GM12878 (cell line): ENCODE measurements around the gene HYCC1. TPM values are rescaled to one million over a fixed set of nuclear protein-coding genes. Genes with fewer than 3 reads are reported as not detected.

Source experiments
- ATAC-seq: fragments of 200-7000 bp; cut with Tn5 transposase; 3 replicates; pipeline ENCODE4 v1.9.1; 2020; ENCODE audit warnings: mild to moderate bottlenecking, moderate library complexity
- BruUV-seq: library from RNA; stranded (reverse); fragments of 400-500 nt; replicated peaks from 2 replicates; lab custom pipeline; 2021; lab: Mats Ljungman, UMichigan
- CTCF ChIA-PET: fragments of 300-600 bp; sonication (Branson Sonifier 250); formaldehyde crosslinking; extraction: SDS; loops from one replicate; lab custom pipeline; 2021; ENCODE audit warnings: inconsistent platforms; lab: Yijun Ruan, JAX
- POLR2A ChIA-PET: fragments of 350-600 bp; formaldehyde crosslinking; extraction: SDS; loops from one replicate; lab custom pipeline; 2021; ENCODE audit warnings: inconsistent platforms; lab: Charles Lee
- RAD21 ChIA-PET: fragments of 300-600 bp; sonication (Branson Sonifier 250); formaldehyde crosslinking; loops from one replicate; lab custom pipeline; 2023; ENCODE audit warnings: antibody characterized with exemption; ENCODE audit not compliant: unreplicated experiment; lab: Charles Lee
- SMC1A ChIA-PET: fragments of 300-600 bp; sonication (Branson Sonifier 250); formaldehyde crosslinking; loops from one replicate; lab custom pipeline; 2023; ENCODE audit not compliant: unreplicated experiment, uncharacterized antibody; lab: Charles Lee
- DNase-seq: peaks from one replicate; pipeline ENCODE4 v3.0.0-alpha.2; 2011; ENCODE audit warnings: low read depth, low spot score
- FAIRE-seq: peaks from 3 replicates; lab custom pipeline; 2011; peaks lifted over from hg19 to GRCh38; lab: Jason Lieb, UNC
- H2AFZ ChIP-seq: 2 replicates; pipeline ENCODE4 v1.6.0; 2011; ENCODE audit warnings: low read depth, low read length, control low read depth; ENCODE audit not compliant: control insufficient read depth
- H3K27ac ChIP-seq: 2 replicates; pipeline ENCODE4 v1.5.1; 2011; ENCODE audit warnings: control low read depth; ENCODE audit not compliant: control insufficient read depth, insufficient read depth
- H3K27me3 ChIP-seq, 2 experiments: replicated peaks in 1 of 2; 2 replicates each; pipeline versions ENCODE4 v1.6.0 to v1.6.1; 2011; ENCODE audit warnings: low read length in 1 of 2; ENCODE audit not compliant: control insufficient read depth in 2 of 2, insufficient read depth in 2 of 2
- H3K36me3 ChIP-seq, 2 experiments: 2 replicates each; pipeline ENCODE4 v1.5.1; 2011; ENCODE audit warnings: low read length in 1 of 2; ENCODE audit not compliant: control insufficient read depth in 2 of 2, insufficient read depth in 2 of 2
- H3K4me1 ChIP-seq: 2 replicates; pipeline ENCODE4 v1.6.1; 2011; ENCODE audit warnings: mild to moderate bottlenecking, low read length, moderate library complexity, mixed read lengths; ENCODE audit not compliant: control insufficient read depth, insufficient read depth
- H3K4me2 ChIP-seq: 2 replicates; pipeline ENCODE4 v1.6.0; 2011; ENCODE audit warnings: control low read depth; ENCODE audit not compliant: control insufficient read depth, insufficient read depth
- H3K4me3 ChIP-seq: fragments of 200-600 bp; sonication (generic); 2 replicates; pipeline ENCODE4 v1.5.1; 2016
- H3K79me2 ChIP-seq: 2 replicates; pipeline ENCODE4 v1.6.0; 2011; ENCODE audit warnings: low read length; ENCODE audit not compliant: control insufficient read depth, insufficient read depth
- H3K9ac ChIP-seq: 2 replicates; pipeline ENCODE4 v1.8.0; 2011; ENCODE audit warnings: low read length, control low read depth, mixed read lengths; ENCODE audit not compliant: control insufficient read depth, insufficient read depth
- H3K9me3 ChIP-seq: replicated peaks from 3 replicates; pipeline ENCODE4 v1.5.1; 2011; ENCODE audit warnings: mild to moderate bottlenecking, low read length; ENCODE audit not compliant: control insufficient read depth, insufficient read depth
- H4K20me1 ChIP-seq: 2 replicates; pipeline ENCODE4 v1.6.0; 2011; ENCODE audit not compliant: control insufficient read depth, insufficient read depth
- CHD1 ChIP-seq: IDR thresholded peaks from 2 replicates; pipeline ENCODE4 v1.6.1; 2012; ENCODE audit warnings: low read depth, low read length, improper control_type of control experiment
- CREB1 ChIP-seq: IDR thresholded peaks from 2 replicates; pipeline ENCODE4 v1.6.1; 2012; ENCODE audit warnings: low read depth, mild to moderate bottlenecking, inconsistent platforms
- IKZF1 ChIP-seq: fragments of 450-650 bp; conservative IDR thresholded peaks from 2 replicates; pipeline ENCODE4 v1.6.1; 2017; ENCODE audit warnings: antibody characterized with exemption, mild to moderate bottlenecking
- KLF5 ChIP-seq: fragments of 450-650 bp; IDR thresholded peaks from 2 replicates; pipeline ENCODE4 v1.6.1; 2014; ENCODE audit warnings: mild to moderate bottlenecking; ENCODE audit not compliant: partially characterized antibody
- PML ChIP-seq: IDR thresholded peaks from 2 replicates; pipeline ENCODE4 v1.6.1; 2012; ENCODE audit warnings: low read length, inconsistent platforms
- SKIL ChIP-seq: fragments of 450-650 bp; IDR thresholded peaks from 2 replicates; pipeline ENCODE4 v1.6.1; 2017; ENCODE audit warnings: mild to moderate bottlenecking, low read depth, inconsistent platforms; ENCODE audit not compliant: poor library complexity, severe bottlenecking
- WGBS: methylation state at CpG from one replicate; pipeline ENCODE4 v1.1.6; 2016; ENCODE audit warnings: low lambda C conversion rate; ENCODE audit not compliant: insufficient replicate concordance, insufficient coverage; ENCODE audit errors: missing lambda C conversion rate; 5-methylcytosine and 5-hydroxymethylcytosine counted together
- in situ Hi-C: fragments of 300-500 bp; cut with MboI; formaldehyde crosslinking; loops from 9 replicates; pipeline ENCODE4 v1.14.3; 2018; ENCODE audit warnings: mixed read lengths
- intact Hi-C: fragments of 100-400 bp; cut with micrococcal nuclease; formaldehyde crosslinking; loops from one replicate; pipeline ENCODE4 v1.14.2; 2022; ENCODE audit not compliant: unreplicated experiment
- polyA plus RNA-seq, 11 experiments: library from polyadenylated mRNA; depleted of rRNA in 4 of 11; unstranded in 6 of 11; stranded (reverse) in 5 of 11; fragments of >200 nt; fragmentation: Nextera tagmentation in 4 of 11; fragmentation: Illumina TruSeq in 1 of 11; extraction: Ambion mirVana in 4 of 11; extraction: Trizol in 1 of 11; gene quantifications; 1 replicate in 1 of 11; 2 replicates in 10 of 11; pipeline versions ENCODE4 v1.2.1 to v1.2.3, GENCODE V29; 2011 to 2016; ENCODE audit warnings: inconsistent platforms in 2 of 11, missing spikeins in 2 of 11, low read depth in 1 of 11
- total RNA-seq, 4 experiments: library from RNA; depleted of rRNA in 3 of 4; stranded (reverse); fragments of >200 nt in 3 of 4; fragmentation: Illumina TruSeq in 1 of 4; extraction: Trizol in 1 of 4; gene quantifications; 2 replicates each; pipeline versions ENCODE4 v1.2.1 to v1.2.3, GENCODE V29; 2013 to 2021
- TF ChIP-seq, protein P1 (sequence below): fragments of 450-650 bp; IDR thresholded peaks from 2 replicates; pipeline ENCODE4 v1.6.1; 2016; ENCODE audit warnings: mild to moderate bottlenecking
- TF ChIP-seq, protein P2 (sequence below): fragments of 450-650 bp; IDR thresholded peaks from 2 replicates; pipeline ENCODE4 v1.6.1; 2017; ENCODE audit warnings: low read depth, mild to moderate bottlenecking, moderate library complexity
- TF ChIP-seq, protein P3 (sequence below), 3 experiments: IDR thresholded peaks in 2 of 3; conservative IDR thresholded peaks in 1 of 3; 2 replicates each; pipeline ENCODE4 v1.5.1; 2011; ENCODE audit warnings: low read depth in 3 of 3, low read length in 3 of 3, mild to moderate bottlenecking in 3 of 3, control low read depth in 2 of 3, moderate library complexity in 2 of 3, inconsistent platforms in 1 of 3, mixed read lengths in 1 of 3; ENCODE audit not compliant: control insufficient read depth in 2 of 3, insufficient read depth in 1 of 3; ENCODE audit errors: extremely low read depth in 1 of 3

The HYCC1 gene
- total and polyA plus RNA-seq, 10 of the 15 experiments (the other 5 are each of a cell fraction or from before 2014, with no cell fraction given): 8.5 to 62.9 (median 33.1) TPM

DNA sequence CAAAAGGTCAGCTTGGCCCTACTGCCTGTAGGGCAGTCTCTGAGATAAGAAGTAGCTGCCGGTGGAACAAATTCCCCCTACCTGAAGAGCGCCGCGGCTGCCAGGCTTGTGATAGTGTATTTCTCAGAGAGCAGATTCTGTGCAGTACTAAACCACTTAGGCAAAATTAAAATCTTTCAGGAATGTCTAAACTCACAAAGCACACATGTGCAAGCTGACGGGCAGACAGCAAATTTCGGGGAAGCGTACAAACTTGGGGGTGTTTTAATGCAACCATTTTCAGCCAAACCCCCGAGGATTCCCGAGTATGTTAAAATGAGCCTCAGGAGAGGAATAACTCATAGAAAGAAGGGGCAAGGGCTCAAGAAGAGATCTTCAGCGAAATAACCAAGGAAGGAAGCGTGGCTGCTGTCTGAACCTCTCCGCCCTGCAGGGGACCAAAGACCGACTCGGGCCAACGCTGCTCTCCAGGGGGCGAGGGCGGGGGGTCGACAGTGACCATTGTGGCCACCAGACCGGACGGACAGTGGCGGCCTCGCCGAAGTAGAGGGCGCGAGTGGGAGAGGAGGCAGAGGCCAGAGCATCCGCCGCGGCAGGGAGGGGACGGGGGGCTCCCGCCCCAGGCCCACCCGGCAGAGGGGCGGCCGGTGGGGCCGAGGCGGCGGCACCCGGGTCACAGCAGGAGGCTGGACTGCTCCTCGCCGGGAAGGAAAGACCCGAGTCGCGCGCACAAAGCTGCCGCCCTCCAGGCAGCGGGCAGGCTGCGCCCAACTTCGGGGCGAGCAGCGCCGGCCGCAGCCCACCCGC is 819 bp downstream of the HYCC1 start:
- FAIRE-seq: no peak
- peak overlapping the region; percentile 68 for H3K9ac ChIP-seq
- no TSS peak for BruUV-seq
- peak overlapping the region; percentile 95 for H3K4me3 ChIP-seq
- H3K27ac ChIP-seq: peak overlapping the region; percentile 74
- peak overlapping the region; percentile 20; the same call in 1 of the 2 replicates for H2AFZ ChIP-seq
- intact Hi-C loops (no loop called here), in situ Hi-C loops (loop anchor here (10.0 kb wide), 1 partner anchor 1068 kb away; the partner anchor contains the start of gene CDCA7L)
- peaks cover 17% of the 10 kb centered on the region for H3K4me1 ChIP-seq
- no peak for DNase-seq
- peak overlapping the region; percentile 87 for H3K4me2 ChIP-seq
- no peaks in the 10 kb centered on the region for H4K20me1 ChIP-seq
- no peaks in the 10 kb centered on the region for H3K9me3 ChIP-seq
- peak; percentile 37 for ATAC-seq
- CTCF ChIA-PET: interaction anchor here (1.0 to 2.2 kb wide), 8 partner anchors 9 to 192 kb away, joined by 3 to 18 read pairs (median 5); no protein-coding TSS in a partner anchor
- H3K79me2 ChIP-seq: peaks cover 57% of the 10 kb centered on the region
- no peaks in the 10 kb centered on the region for H3K36me3 ChIP-seq
- RAD21 ChIA-PET: interaction anchor here (0.9 to 4.1 kb wide), 12 partner anchors 10 to 157 kb away, joined by 3 to 38 read pairs (median 6); no protein-coding TSS in a partner anchor
- SMC1A ChIA-PET: interaction anchor here (1.0 to 3.6 kb wide), 18 partner anchors 9 to 191 kb away, joined by 3 to 60 read pairs (median 5); partner anchors contain the start of gene TOMM7
- POLR2A ChIA-PET: interaction anchor here (0.6 to 3.2 kb wide), 10 partner anchors 10 to 562 kb away, joined by 3 to 19 read pairs (median 6); no protein-coding TSS in a partner anchor
- H3K27me3 ChIP-seq: no peaks in the 10 kb centered on the region
- 1% methylated on average over 35 of the region's 52 CpGs for WGBS
- TF ChIP-seq, protein P1, sequence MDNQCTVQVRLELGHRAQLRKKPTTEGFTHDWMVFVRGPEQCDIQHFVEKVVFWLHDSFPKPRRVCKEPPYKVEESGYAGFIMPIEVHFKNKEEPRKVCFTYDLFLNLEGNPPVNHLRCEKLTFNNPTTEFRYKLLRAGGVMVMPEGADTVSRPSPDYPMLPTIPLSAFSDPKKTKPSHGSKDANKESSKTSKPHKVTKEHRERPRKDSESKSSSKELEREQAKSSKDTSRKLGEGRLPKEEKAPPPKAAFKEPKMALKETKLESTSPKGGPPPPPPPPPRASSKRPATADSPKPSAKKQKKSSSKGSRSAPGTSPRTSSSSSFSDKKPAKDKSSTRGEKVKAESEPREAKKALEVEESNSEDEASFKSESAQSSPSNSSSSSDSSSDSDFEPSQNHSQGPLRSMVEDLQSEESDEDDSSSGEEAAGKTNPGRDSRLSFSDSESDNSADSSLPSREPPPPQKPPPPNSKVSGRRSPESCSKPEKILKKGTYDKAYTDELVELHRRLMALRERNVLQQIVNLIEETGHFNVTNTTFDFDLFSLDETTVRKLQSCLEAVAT: 0 out of 2 replicates have a peak, but pooled peaks have one; percentile 23
- TF ChIP-seq, protein P2, sequence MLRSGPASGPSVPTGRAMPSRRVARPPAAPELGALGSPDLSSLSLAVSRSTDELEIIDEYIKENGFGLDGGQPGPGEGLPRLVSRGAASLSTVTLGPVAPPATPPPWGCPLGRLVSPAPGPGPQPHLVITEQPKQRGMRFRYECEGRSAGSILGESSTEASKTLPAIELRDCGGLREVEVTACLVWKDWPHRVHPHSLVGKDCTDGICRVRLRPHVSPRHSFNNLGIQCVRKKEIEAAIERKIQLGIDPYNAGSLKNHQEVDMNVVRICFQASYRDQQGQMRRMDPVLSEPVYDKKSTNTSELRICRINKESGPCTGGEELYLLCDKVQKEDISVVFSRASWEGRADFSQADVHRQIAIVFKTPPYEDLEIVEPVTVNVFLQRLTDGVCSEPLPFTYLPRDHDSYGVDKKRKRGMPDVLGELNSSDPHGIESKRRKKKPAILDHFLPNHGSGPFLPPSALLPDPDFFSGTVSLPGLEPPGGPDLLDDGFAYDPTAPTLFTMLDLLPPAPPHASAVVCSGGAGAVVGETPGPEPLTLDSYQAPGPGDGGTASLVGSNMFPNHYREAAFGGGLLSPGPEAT: peak; percentile 5; the same call in 1 of the 2 replicates
- TF ChIP-seq CHD1: 0 out of 2 replicates have a peak, but pooled peaks have one; percentile 54
- TF ChIP-seq IKZF1: peak; percentile 40; the same call in 1 of the 2 replicates
- no peak for TF ChIP-seq KLF5
- TF ChIP-seq, protein P3, sequence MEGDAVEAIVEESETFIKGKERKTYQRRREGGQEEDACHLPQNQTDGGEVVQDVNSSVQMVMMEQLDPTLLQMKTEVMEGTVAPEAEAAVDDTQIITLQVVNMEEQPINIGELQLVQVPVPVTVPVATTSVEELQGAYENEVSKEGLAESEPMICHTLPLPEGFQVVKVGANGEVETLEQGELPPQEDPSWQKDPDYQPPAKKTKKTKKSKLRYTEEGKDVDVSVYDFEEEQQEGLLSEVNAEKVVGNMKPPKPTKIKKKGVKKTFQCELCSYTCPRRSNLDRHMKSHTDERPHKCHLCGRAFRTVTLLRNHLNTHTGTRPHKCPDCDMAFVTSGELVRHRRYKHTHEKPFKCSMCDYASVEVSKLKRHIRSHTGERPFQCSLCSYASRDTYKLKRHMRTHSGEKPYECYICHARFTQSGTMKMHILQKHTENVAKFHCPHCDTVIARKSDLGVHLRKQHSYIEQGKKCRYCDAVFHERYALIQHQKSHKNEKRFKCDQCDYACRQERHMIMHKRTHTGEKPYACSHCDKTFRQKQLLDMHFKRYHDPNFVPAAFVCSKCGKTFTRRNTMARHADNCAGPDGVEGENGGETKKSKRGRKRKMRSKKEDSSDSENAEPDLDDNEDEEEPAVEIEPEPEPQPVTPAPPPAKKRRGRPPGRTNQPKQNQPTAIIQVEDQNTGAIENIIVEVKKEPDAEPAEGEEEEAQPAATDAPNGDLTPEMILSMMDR (IDR thresholded peaks at IDR 0.05 in 2 of 3, conservative IDR thresholded peaks at IDR 0.05 in 1 of 3; ENCODE audit: control insufficient read depth in 2 of 3, extremely low read depth in 1 of 3, insufficient read depth in 1 of 3, low read depth in 3 of 3, low read length in 3 of 3): peak in 2 of 3 experiments; percentile 11 to 15; a peak in 1 of 6 replicates
- no peak for TF ChIP-seq CREB1
- TF ChIP-seq SKIL: no peak
- no peak for TF ChIP-seq PML
